Measurements from ENCODE around the gene SDF2L1.

SDF2L1 gene

DNA sequence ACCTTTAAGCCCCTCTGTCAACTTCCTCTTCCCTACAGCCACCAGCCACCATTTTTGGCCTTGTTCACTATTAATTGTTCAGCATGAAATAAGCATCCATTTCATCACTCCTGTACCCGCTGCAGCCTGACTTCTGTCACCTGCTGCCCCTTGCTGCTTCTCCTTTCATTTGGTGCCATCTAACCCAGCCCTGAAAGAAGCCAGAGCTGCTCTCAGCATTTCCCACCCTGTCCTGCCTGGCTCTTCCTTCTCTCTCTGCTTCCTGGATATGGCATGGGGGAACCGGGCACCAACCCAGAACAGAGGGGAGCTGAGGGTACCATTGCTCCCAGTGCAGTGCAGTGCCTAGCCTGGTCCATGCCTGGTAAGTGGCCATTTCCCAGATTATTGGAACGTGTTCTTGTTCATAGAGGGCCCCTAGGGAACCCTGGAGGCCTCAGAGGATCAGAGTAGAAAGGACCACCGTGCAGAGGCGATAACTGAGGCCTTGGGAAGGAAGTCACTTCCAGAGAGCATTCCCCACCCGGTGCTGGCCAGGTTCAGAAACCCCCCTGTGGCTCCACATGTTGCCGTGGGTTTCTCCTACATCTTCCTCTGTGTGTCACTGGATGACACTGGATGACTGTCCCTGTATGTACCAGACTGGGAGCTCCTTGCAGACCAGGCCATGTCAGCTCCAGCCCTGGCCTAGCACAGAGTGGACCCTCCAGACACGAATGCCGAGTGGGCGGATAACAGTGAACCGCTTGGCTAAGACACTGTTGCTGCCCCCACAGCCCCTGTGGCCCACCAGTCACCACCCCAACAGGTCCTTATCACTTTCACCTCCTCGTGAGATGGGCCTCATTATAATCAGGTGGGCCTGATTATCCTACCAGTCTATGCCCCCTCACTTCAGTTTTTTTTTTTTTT lies 17.0 kb upstream of the SDF2L1 start:
- peaks cover 22% of the 10 kb centered on the region for H3K36me3 ChIP-seq (ENCODE audit: insufficient read depth, low read length)
- no peak overlapping the region for H3K4me3 ChIP-seq
- H3K9me3 ChIP-seq (ENCODE audit: low read depth, low read length), result no peaks in the 10 kb centered on the region
- H3K9ac ChIP-seq (ENCODE audit: insufficient read length), result no peak overlapping the region
- H3K27ac ChIP-seq, result peak overlapping the region; percentile 62; the same call in 1 of the 2 replicates
- no peak for TF ChIP-seq FOXP2 (optimal IDR thresholded peaks at IDR 0.05; ENCODE audit: control extremely low read depth, extremely low read length, insufficient read depth)
- TF ChIP-seq POLR2AphosphoS5 (IDR thresholded peaks at IDR 0.05; ENCODE audit: borderline replicate concordance, low read depth, low read length), result no peak
- no peak for TF ChIP-seq EZH2 (IDR thresholded peaks at IDR 0.05)
- DNase-seq (ENCODE audit: low read depth, low spot score), result no peak

DNA sequence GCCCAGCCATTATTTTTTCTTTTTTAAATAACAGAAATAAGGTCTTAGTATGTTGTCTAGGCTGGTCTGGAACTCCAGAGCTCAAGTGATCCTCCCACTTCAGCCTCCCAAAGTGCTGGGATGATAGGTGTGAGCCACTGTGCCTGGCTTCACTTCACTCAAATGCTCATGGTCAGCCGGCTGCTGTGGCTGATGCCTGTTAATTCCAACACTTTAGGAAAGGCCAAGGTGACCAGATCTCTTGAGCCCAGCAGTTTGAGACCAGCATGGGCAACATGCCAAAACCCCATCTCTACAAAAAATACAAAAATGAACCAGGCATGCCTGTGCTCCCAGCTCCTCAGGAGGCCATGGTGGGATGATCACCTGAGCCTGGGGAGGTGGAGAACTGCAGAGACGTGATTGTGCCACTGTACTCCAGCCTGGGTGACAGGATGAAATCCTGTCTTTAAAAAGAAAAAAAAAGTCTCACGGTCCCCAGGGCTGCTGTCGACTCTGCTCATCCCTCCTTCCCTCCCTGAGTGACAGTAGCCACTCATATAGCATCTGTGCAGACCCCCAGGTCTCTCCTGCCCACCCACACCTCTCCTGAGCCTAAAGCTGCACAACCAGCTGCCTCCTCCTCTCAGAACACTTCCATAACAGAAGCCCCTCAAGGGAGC lies 15.9 kb upstream of the SDF2L1 start:
- no peak for TF ChIP-seq FOXP2 (optimal IDR thresholded peaks at IDR 0.05; ENCODE audit: control extremely low read depth, extremely low read length, insufficient read depth)
- no peak for TF ChIP-seq EZH2 (IDR thresholded peaks at IDR 0.05)
- TF ChIP-seq POLR2AphosphoS5 (IDR thresholded peaks at IDR 0.05; ENCODE audit: borderline replicate concordance, low read depth, low read length), result peak; percentile 14; the same call in 1 of the 2 replicates
- peaks cover 22% of the 10 kb centered on the region for H3K36me3 ChIP-seq (ENCODE audit: insufficient read depth, low read length)
- no peaks in the 10 kb centered on the region for H3K9me3 ChIP-seq (ENCODE audit: low read depth, low read length)
- H3K4me3 ChIP-seq, result no peak overlapping the region
- H3K27ac ChIP-seq, result no peak overlapping the region
- no peak overlapping the region for H3K9ac ChIP-seq (ENCODE audit: insufficient read length)
- no peak for DNase-seq (ENCODE audit: low read depth, low spot score)

DNA sequence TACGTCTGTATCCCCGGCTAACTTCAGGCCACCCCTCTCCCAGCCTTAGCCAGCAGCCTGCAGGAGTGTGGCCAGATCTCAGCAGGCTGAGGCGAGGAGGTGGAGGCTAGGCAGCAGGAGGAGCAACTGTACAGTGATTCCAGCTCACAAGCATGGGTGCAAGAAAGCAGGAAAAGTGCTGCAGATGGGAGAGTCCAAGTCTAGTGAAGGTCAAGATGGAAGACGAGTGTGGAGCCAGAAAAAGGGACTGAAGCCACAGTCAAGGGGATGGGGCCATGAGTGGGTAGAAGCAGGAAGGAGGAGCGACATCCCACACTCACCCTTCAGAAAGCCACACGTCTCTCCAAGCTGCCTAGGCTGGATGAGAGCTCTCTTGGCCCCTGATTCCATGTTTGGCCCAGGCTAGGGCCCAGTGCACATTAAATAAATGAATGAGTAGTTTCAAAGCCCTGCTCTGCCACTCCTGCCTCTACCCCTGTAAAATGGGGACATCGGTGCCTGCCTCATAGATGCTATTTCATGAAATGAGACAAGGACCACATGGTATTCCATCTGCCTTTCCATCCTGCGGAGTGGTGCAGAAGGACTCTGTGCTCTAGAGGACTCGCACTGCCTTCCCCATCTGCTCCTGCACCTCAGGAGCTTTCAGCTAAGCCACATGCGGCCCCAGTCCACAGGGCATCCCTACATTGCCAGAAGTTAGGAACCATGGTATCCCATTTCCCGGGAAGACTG lies 15.2 kb upstream of the SDF2L1 start:
- Histone ChIP-seq H3K36me3 (ENCODE audit: insufficient read depth, low read length) (peaks cover 21% of the 10 kb centered on the region), H3K27ac (no peak overlapping the region), H3K9ac (ENCODE audit: insufficient read length) (no peak overlapping the region), H3K9me3 (ENCODE audit: low read depth, low read length) (no peaks in the 10 kb centered on the region), H3K4me3 (no peak overlapping the region)
- TF ChIP-seq FOXP2 (optimal IDR thresholded peaks at IDR 0.05; ENCODE audit: control extremely low read depth, extremely low read length, insufficient read depth), result no peak
- TF ChIP-seq POLR2AphosphoS5 (IDR thresholded peaks at IDR 0.05; ENCODE audit: borderline replicate concordance, low read depth, low read length), result no peak
- no peak for TF ChIP-seq EZH2 (IDR thresholded peaks at IDR 0.05)
- no peak for DNase-seq (ENCODE audit: low read depth, low spot score)

DNA sequence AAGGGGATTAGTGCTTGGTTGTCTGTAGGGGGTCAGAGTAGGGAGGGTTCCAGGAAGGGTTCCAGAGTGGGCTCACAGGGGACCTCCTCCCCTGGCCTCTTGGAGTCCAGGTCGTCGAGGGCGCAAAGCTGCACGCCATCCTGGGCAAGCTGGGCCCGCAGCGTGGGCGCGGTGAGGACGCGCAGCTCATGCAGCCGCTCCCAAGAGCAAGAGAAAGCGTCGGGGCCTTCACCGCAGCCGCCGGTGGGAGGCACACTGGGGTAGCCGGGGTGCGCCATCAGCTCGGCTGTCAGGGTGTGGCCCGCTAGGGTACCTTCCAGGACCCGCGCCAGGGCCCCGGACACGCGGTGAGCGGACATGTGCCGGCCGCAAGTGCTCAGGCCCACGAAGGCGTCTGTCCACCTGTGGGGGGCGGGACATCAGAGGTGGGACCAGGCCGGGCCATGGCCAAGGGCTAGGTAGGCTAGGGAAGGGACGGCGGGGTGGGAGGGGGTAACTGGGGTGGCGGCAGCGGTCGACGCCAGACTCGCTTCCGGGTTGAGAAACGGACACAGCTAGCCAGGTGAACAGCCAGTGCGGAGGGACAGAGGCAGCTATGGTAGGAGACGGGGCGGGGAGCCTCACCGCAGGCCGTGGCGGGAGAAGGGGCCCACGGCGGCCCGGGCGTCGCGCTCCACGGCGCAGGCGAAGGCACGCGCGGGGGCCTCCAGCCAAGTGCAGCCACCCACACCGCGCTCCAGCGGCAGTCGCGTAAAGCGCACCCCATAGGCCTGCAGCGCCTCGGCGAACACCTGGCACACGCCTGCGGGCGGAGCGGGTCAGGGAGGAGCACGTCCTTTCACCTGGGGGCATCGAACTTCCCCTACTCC lies 13.5 kb upstream of the SDF2L1 start:
- peaks cover 4% of the 10 kb centered on the region; the same call in 1 of the 2 replicates for H3K36me3 ChIP-seq (ENCODE audit: insufficient read depth, low read length)
- no peak for DNase-seq (ENCODE audit: low read depth, low spot score)
- H3K27ac ChIP-seq, result no peak overlapping the region
- H3K9me3 ChIP-seq (ENCODE audit: low read depth, low read length), result no peaks in the 10 kb centered on the region
- no peak; the same call in 1 of the 2 replicates for TF ChIP-seq POLR2AphosphoS5 (IDR thresholded peaks at IDR 0.05; ENCODE audit: borderline replicate concordance, low read depth, low read length)
- peak overlapping the region; percentile 80 for H3K9ac ChIP-seq (ENCODE audit: insufficient read length)
- H3K4me3 ChIP-seq, result peak overlapping the region; percentile 81

DNA sequence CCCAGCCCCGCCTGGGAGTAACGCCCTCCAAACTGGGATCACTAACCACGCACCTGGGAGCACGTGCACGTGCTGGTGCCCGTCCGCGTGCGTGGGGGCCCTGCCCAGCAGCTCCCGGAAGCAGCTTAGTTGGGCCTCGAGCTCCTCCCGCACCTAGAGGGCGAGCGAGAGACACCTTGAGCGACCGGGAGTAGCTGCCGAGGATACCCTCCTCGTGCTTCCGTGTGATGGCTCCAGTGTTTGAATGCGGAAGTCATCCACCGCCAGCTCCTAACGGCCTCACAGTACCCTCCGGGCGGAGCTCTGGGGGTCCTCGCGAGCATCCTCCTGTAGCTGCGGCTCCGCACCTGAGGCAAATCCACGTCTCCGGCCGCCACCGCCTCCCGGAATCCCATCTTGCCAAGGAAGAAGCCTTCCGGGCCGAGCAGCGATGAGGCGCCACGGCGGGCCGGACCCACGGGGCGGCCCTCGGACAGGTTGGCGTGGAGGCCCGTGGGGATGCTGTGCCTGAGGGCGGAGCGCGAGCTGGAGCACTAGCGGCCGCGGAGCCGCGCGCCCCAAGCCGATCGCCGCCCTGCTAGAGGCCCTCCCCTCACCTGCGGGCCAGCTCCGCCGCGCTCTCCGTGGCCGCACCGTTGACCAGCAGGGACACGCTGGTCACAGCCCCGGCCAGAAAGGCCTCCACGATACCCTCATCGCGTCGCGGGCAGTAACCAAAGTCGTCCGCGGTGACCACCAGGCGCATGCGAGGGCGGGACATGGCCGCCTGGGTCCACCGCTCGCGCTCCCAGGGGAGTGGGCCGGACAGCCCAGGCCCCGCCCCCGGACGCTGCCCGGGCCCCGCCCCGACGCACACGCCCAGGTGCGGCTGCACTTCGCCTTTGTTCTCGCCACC lies 12.6 kb upstream of the SDF2L1 start, which contains the start of gene YDJC:
Gene YDJC (minus strand): TSS at position 768 of the 895 bp plus-strand sequence. CDS start 8 bp downstream, at position 760.
- H3K27ac ChIP-seq, result peak within 1 kb of the TSS; percentile 16; the same call in 1 of the 2 replicates
- H3K9ac ChIP-seq (ENCODE audit: insufficient read length), result peak within 1 kb of the TSS; percentile 80
- H3K36me3 ChIP-seq (ENCODE audit: insufficient read depth, low read length), result 0 out of 2 replicates have a peak, but pooled peaks cover 4% of the 10 kb centered on the region
- H3K4me3 ChIP-seq, result peak within 1 kb of the TSS; percentile 81
- DNase-seq (ENCODE audit: low read depth, low spot score), result no peak
- TF ChIP-seq FOXP2 (optimal IDR thresholded peaks at IDR 0.05; ENCODE audit: control extremely low read depth, extremely low read length, insufficient read depth), result no peak
- peak; percentile 88 for TF ChIP-seq POLR2AphosphoS5 (IDR thresholded peaks at IDR 0.05; ENCODE audit: borderline replicate concordance, low read depth, low read length)
- no peaks in the 10 kb centered on the region for H3K9me3 ChIP-seq (ENCODE audit: low read depth, low read length)

DNA sequence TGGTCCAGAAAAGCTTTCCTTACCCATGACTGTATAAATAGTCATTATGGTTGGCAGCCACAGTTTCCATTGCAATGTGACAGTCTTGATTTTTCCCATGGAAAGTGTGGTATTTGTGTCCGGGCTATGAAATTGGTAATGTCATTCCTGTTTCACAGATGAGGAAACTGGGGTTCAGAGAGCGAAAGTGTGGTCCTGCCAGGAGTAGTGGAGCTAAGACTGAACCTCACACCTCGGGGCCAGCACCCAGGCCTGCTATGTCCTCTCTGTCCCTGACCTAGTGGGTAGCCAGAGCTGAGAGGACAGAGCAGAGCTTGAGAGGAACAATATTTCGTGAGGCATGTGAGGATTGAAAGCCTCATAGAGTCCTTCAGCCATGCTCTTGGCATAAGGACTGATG lies 11.1 kb upstream of the SDF2L1 start:
- H3K36me3 ChIP-seq (ENCODE audit: insufficient read depth, low read length), result 0 out of 2 replicates have a peak, but pooled peaks cover 4% of the 10 kb centered on the region
- H3K9ac ChIP-seq (ENCODE audit: insufficient read length), result no peak overlapping the region
- no peaks in the 10 kb centered on the region for H3K9me3 ChIP-seq (ENCODE audit: low read depth, low read length)
- H3K4me3 ChIP-seq, result no peak overlapping the region
- TF ChIP-seq FOXP2 (optimal IDR thresholded peaks at IDR 0.05; ENCODE audit: control extremely low read depth, extremely low read length, insufficient read depth), result no peak
- no peak for TF ChIP-seq EZH2 (IDR thresholded peaks at IDR 0.05)
- no peak for TF ChIP-seq POLR2AphosphoS5 (IDR thresholded peaks at IDR 0.05; ENCODE audit: borderline replicate concordance, low read depth, low read length)
- H3K27ac ChIP-seq, result 0 out of 2 replicates have a peak overlapping the region, but pooled peaks have one; percentile 16
- no peak for DNase-seq (ENCODE audit: low read depth, low spot score)
